ENCODE measurements around the gene SLC22A13. TPM values are rescaled to one million over a fixed set of nuclear protein-coding genes. Genes with fewer than 3 reads are reported as not detected.
"Not testable (repeated sequence)": the region's sequence is repeated elsewhere in the genome, so short reads cannot be mapped to it uniquely, and the experiment has no call there.

SLC22A13 gene
- polyA plus RNA-seq, 1 donor from 2014 or later, result not detected

GRCh38 chr3:38235466-38235865 is 30.1 kb upstream of the SLC22A13 start:
- H3K9ac ChIP-seq (ENCODE audit: low read length), result no peak overlapping the region
- no peaks in the 10 kb centered on the region for H3K27me3 ChIP-seq (ENCODE audit: insufficient read depth, low read depth, low read length)
- no peaks in the 10 kb centered on the region for H4K20me1 ChIP-seq (ENCODE audit: insufficient read depth)
- no peaks in the 10 kb centered on the region for H3K9me2 ChIP-seq (ENCODE audit: insufficient read depth, low read length)
- H3K36me3 ChIP-seq (ENCODE audit: insufficient read depth, low read length), result no peaks in the 10 kb centered on the region
- no peak overlapping the region for H2AFZ ChIP-seq (ENCODE audit: low read depth, low read length)
- H3K27ac ChIP-seq (ENCODE audit: low read length), result no peak overlapping the region
- no peak overlapping the region for H3K4me2 ChIP-seq (ENCODE audit: low read length)
- no peaks in the 10 kb centered on the region for H3F3A ChIP-seq (ENCODE audit: insufficient read depth, low read length, poor library complexity, severe bottlenecking)
- TF ChIP-seq SMC3 (conservative IDR thresholded peaks at IDR 0.05; ENCODE audit: poor library complexity) (no peak), POLR2AphosphoS5 (IDR thresholded peaks at IDR 0.05) (no peak)
- H3K79me2 ChIP-seq (replicated peaks; ENCODE audit: insufficient read depth, low read length), result no peaks in the 10 kb centered on the region
- H3K4me3 ChIP-seq (ENCODE audit: low read length), result no peak overlapping the region
- no peaks in the 10 kb centered on the region for H3K9me3 ChIP-seq (ENCODE audit: low read length)

- H3K27ac ChIP-seq (ENCODE audit: low read length), result no peak overlapping the region
- H4K20me1 ChIP-seq (ENCODE audit: insufficient read depth), result no peaks in the 10 kb centered on the region
- H3F3A ChIP-seq (ENCODE audit: insufficient read depth, low read length, poor library complexity, severe bottlenecking), result no peaks in the 10 kb centered on the region
- no peaks in the 10 kb centered on the region for H3K36me3 ChIP-seq (ENCODE audit: insufficient read depth, low read length)
- no peak for TF ChIP-seq TAF1 (IDR thresholded peaks at IDR 0.05; ENCODE audit: low read depth)
- TF ChIP-seq POLR2AphosphoS5 (IDR thresholded peaks at IDR 0.05), result no peak
- TF ChIP-seq EP300 (conservative IDR thresholded peaks at IDR 0.05; ENCODE audit: poor library complexity, severe bottlenecking), result no peak
- no peak for TF ChIP-seq EZH2 (IDR thresholded peaks at IDR 0.05; ENCODE audit: borderline replicate concordance, insufficient read depth, low read length, poor library complexity, severe bottlenecking)
- TF ChIP-seq CTCF (IDR thresholded peaks at IDR 0.05; ENCODE audit: poor library complexity, severe bottlenecking), result no peak
- no peak for TF ChIP-seq RAD21 (conservative IDR thresholded peaks at IDR 0.05)
- TF ChIP-seq SMC3 (conservative IDR thresholded peaks at IDR 0.05; ENCODE audit: poor library complexity), result no peak
- no peak for TF ChIP-seq MXI1 (conservative IDR thresholded peaks at IDR 0.05; ENCODE audit: poor library complexity, severe bottlenecking)
- no peak overlapping the region for H2AFZ ChIP-seq (ENCODE audit: low read depth, low read length)
- H3K27me3 ChIP-seq (ENCODE audit: insufficient read depth, low read depth, low read length), result no peaks in the 10 kb centered on the region
- no peak overlapping the region for H3K4me2 ChIP-seq (ENCODE audit: low read length)
- no peaks in the 10 kb centered on the region for H3K79me2 ChIP-seq (replicated peaks; ENCODE audit: insufficient read depth, low read length)
- no peaks in the 10 kb centered on the region for H3K9me2 ChIP-seq (ENCODE audit: insufficient read depth, low read length)
- no peak overlapping the region for H3K4me3 ChIP-seq (ENCODE audit: low read length)
- H3K9ac ChIP-seq (ENCODE audit: low read length), result no peak overlapping the region
- H3K9me3 ChIP-seq (ENCODE audit: low read length), result no peaks in the 10 kb centered on the region
Observed at GRCh38 chr3:38238416-38239008, 27.1 kb upstream of the SLC22A13 start.

GRCh38 chr3:38242812-38243211 is 22.8 kb upstream of the SLC22A13 start:
- not testable (repeated sequence) for H3K79me2 ChIP-seq (replicated peaks; ENCODE audit: insufficient read depth, low read length); H3K27me3 ChIP-seq (ENCODE audit: insufficient read depth, low read depth, low read length); H3K4me2 ChIP-seq (ENCODE audit: low read length); H3F3A ChIP-seq (ENCODE audit: insufficient read depth, low read length, poor library complexity, severe bottlenecking); H3K27ac ChIP-seq (ENCODE audit: low read length); H3K9me2 ChIP-seq (ENCODE audit: insufficient read depth, low read length); H3K36me3 ChIP-seq (ENCODE audit: insufficient read depth, low read length); H4K20me1 ChIP-seq (ENCODE audit: insufficient read depth); H3K9me3 ChIP-seq (ENCODE audit: low read length); H3K9ac ChIP-seq (ENCODE audit: low read length); H2AFZ ChIP-seq (ENCODE audit: low read depth, low read length); H3K4me3 ChIP-seq (ENCODE audit: low read length)

GRCh38 chr3:38245930-38246329 is 19.7 kb upstream of the SLC22A13 start:
- Histone ChIP-seq H3K9me3 (ENCODE audit: low read length) (no peaks in the 10 kb centered on the region), H3K9ac (ENCODE audit: low read length) (no peak overlapping the region), H3K9me2 (ENCODE audit: insufficient read depth, low read length) (no peaks in the 10 kb centered on the region), H3K27ac (ENCODE audit: low read length) (no peak overlapping the region), H3K36me3 (ENCODE audit: insufficient read depth, low read length) (peaks cover 3% of the 10 kb centered on the region), H3K79me2 (replicated peaks; ENCODE audit: insufficient read depth, low read length) (no peaks in the 10 kb centered on the region), H3F3A (ENCODE audit: insufficient read depth, low read length, poor library complexity, severe bottlenecking) (no peaks in the 10 kb centered on the region), H4K20me1 (ENCODE audit: insufficient read depth) (no peaks in the 10 kb centered on the region), H3K4me3 (ENCODE audit: low read length) (no peak overlapping the region), H2AFZ (ENCODE audit: low read depth, low read length) (no peak overlapping the region), H3K27me3 (ENCODE audit: insufficient read depth, low read depth, low read length) (no peaks in the 10 kb centered on the region), H3K4me2 (ENCODE audit: low read length) (no peak overlapping the region)
- TF ChIP-seq RAD21 (conservative IDR thresholded peaks at IDR 0.05) (no peak), SMC3 (conservative IDR thresholded peaks at IDR 0.05; ENCODE audit: poor library complexity) (no peak), POLR2AphosphoS5 (IDR thresholded peaks at IDR 0.05) (no peak), EP300 (conservative IDR thresholded peaks at IDR 0.05; ENCODE audit: poor library complexity, severe bottlenecking) (no peak), TAF1 (IDR thresholded peaks at IDR 0.05; ENCODE audit: low read depth) (no peak), REST (IDR thresholded peaks at IDR 0.05; ENCODE audit: borderline replicate concordance) (no peak), EZH2 (IDR thresholded peaks at IDR 0.05; ENCODE audit: borderline replicate concordance, insufficient read depth, low read length, poor library complexity, severe bottlenecking) (no peak), MXI1 (conservative IDR thresholded peaks at IDR 0.05; ENCODE audit: poor library complexity, severe bottlenecking) (no peak), CTCF (IDR thresholded peaks at IDR 0.05; ENCODE audit: poor library complexity, severe bottlenecking) (no peak)

All from neural cell (in vitro differentiated cells).